HEK293 (cell line): ENCODE measurements around the gene RAPGEF5.

ENCODE experiments used
- CTCF ChIA-PET: fragments of 350-600 bp; formaldehyde crosslinking; extraction: SDS; loops from one replicate; lab custom pipeline; 2021; ENCODE audit warnings: antibody characterized with exemption; lab: Yijun Ruan, JAX
- POLR2A ChIA-PET: fragments of 300-600 bp; formaldehyde crosslinking; extraction: SDS; loops from one replicate; lab custom pipeline; 2020; ENCODE audit warnings: antibody characterized with exemption, inconsistent platforms; lab: Yijun Ruan, JAX
- H3K27ac ChIP-seq: fragments of 200-500 bp; sonication (Bioruptor generic); 2 replicates; pipeline ENCODE4 v1.5.1; 2014; ENCODE audit warnings: low read depth, low read length, control low read depth, inconsistent platforms; ENCODE audit errors: extremely low read depth
- H3K36me3 ChIP-seq, 2 experiments: fragments of 200-500 bp in 1 of 2; sonication (Bioruptor generic) in 1 of 2; 1 replicate in 1 of 2; 2 replicates in 1 of 2; pipeline ENCODE4 v1.5.1; 2014 to 2017; ENCODE audit warnings: inconsistent platforms in 2 of 2, low read length in 2 of 2; ENCODE audit not compliant: control insufficient read depth in 2 of 2, insufficient read depth in 1 of 2
- H3K4me1 ChIP-seq: fragments of 200-500 bp; sonication (Bioruptor generic); 2 replicates; pipeline ENCODE4 v1.5.1; 2014; ENCODE audit warnings: mild to moderate bottlenecking, low read length, inconsistent platforms; ENCODE audit not compliant: control insufficient read depth, insufficient read depth
- H3K4me3 ChIP-seq: 2 replicates; pipeline ENCODE4 v1.5.1; 2011; ENCODE audit warnings: low read depth, mild to moderate bottlenecking, control low read depth, low read length, moderate library complexity
- H3K9me3 ChIP-seq: fragments of 200-500 bp; sonication (Bioruptor generic); 2 replicates; pipeline ENCODE4 v1.5.1; 2014; ENCODE audit warnings: low read depth, low read length, inconsistent platforms; ENCODE audit not compliant: control insufficient read depth, insufficient read depth
- IKZF3 ChIP-seq: fragments of 450-650 bp; IDR thresholded peaks from 2 replicates; pipeline ENCODE4 v1.5.0; 2018; ENCODE audit warnings: missing biosample characterization, mild to moderate bottlenecking, missing genetic modification characterization, moderate library complexity
- MZF1 ChIP-seq: fragments of 450-650 bp; formaldehyde crosslinking; IDR thresholded peaks from 2 replicates; pipeline ENCODE4 v1.5.1; 2017; ENCODE audit warnings: missing biosample characterization, missing genetic modification characterization, borderline replicate concordance
- PBX3 ChIP-seq: sonication (generic); formaldehyde crosslinking; IDR thresholded peaks from 2 replicates; pipeline ENCODE4 v1.8.1; 2022; ENCODE audit warnings: mild to moderate bottlenecking, moderate library complexity, missing genetic modification reagents
- SALL2 ChIP-seq: fragments of 450-650 bp; formaldehyde crosslinking; IDR thresholded peaks from 2 replicates; pipeline ENCODE4 v1.5.0; 2017; ENCODE audit warnings: missing biosample characterization, mild to moderate bottlenecking, missing genetic modification characterization, borderline replicate concordance
- ZFHX2 ChIP-seq: fragments of 450-650 bp; formaldehyde crosslinking; conservative IDR thresholded peaks from 2 replicates; pipeline ENCODE4 v1.5.1; 2016; ENCODE audit warnings: missing biosample characterization, missing genetic modification characterization
- ZNF155 ChIP-seq: fragments of 450-650 bp; formaldehyde crosslinking; IDR thresholded peaks from 2 replicates; pipeline ENCODE4 v1.5.1; 2016; ENCODE audit warnings: missing biosample characterization, missing genetic modification characterization
- ZNF174 ChIP-seq: fragments of 450-650 bp; formaldehyde crosslinking; IDR thresholded peaks from 2 replicates; pipeline ENCODE4 v1.5.0; 2017; ENCODE audit warnings: missing biosample characterization, mild to moderate bottlenecking, missing genetic modification characterization
- ZNF211 ChIP-seq: fragments of 450-650 bp; formaldehyde crosslinking; IDR thresholded peaks from 2 replicates; pipeline ENCODE4 v1.5.1; 2016; ENCODE audit warnings: low read depth, missing biosample characterization, missing genetic modification characterization
- ZNF24 ChIP-seq: fragments of 450-650 bp; formaldehyde crosslinking; IDR thresholded peaks from 2 replicates; pipeline ENCODE4 v1.5.1; 2016; ENCODE audit warnings: missing biosample characterization, missing genetic modification characterization
- ZNF354C ChIP-seq: fragments of 450-650 bp; formaldehyde crosslinking; IDR thresholded peaks from 2 replicates; pipeline ENCODE4 v1.5.1; 2016; ENCODE audit warnings: missing biosample characterization, missing genetic modification characterization, low read depth, borderline replicate concordance
- ZNF37A ChIP-seq: fragments of 450-650 bp; IDR thresholded peaks from 2 replicates; pipeline ENCODE4 v1.5.1; 2018; ENCODE audit warnings: missing biosample characterization, missing genetic modification characterization
- ZNF391 ChIP-seq: fragments of 450-650 bp; formaldehyde crosslinking; IDR thresholded peaks from 2 replicates; pipeline ENCODE4 v1.5.1; 2016; ENCODE audit warnings: low read depth, missing biosample characterization, missing genetic modification characterization, borderline replicate concordance
- ZNF404 ChIP-seq: fragments of 450-650 bp; formaldehyde crosslinking; IDR thresholded peaks from 2 replicates; pipeline ENCODE4 v1.5.1; 2017; ENCODE audit warnings: missing biosample characterization, missing genetic modification characterization
- ZNF501 ChIP-seq: fragments of 450-650 bp; formaldehyde crosslinking; IDR thresholded peaks from 2 replicates; pipeline ENCODE4 v1.5.1; 2016; ENCODE audit warnings: missing biosample characterization, missing genetic modification characterization
- ZNF561 ChIP-seq: fragments of 450-650 bp; IDR thresholded peaks from 2 replicates; pipeline ENCODE4 v1.5.1; 2018; ENCODE audit warnings: missing biosample characterization, missing genetic modification characterization, borderline replicate concordance
- ZNF692 ChIP-seq: fragments of 450-650 bp; formaldehyde crosslinking; IDR thresholded peaks from 2 replicates; pipeline ENCODE4 v1.5.1; 2016; ENCODE audit warnings: missing biosample characterization, missing genetic modification characterization
- ZNF830 ChIP-seq: fragments of 450-650 bp; IDR thresholded peaks from 2 replicates; pipeline ENCODE4 v1.5.0; 2018; ENCODE audit warnings: missing biosample characterization, missing genetic modification characterization, low read depth, mild to moderate bottlenecking, moderate library complexity
- ZSCAN5A ChIP-seq: fragments of 450-650 bp; formaldehyde crosslinking; IDR thresholded peaks from 2 replicates; pipeline ENCODE4 v1.5.1; 2016; ENCODE audit warnings: missing biosample characterization, missing genetic modification characterization
- TF ChIP-seq, protein P1 (sequence below): fragments of 450-650 bp; formaldehyde crosslinking; IDR thresholded peaks from 2 replicates; pipeline ENCODE4 v1.5.1; 2016; ENCODE audit warnings: missing biosample characterization, missing genetic modification characterization
- TF ChIP-seq, protein P2 (sequence below): fragments of 450-650 bp; formaldehyde crosslinking; IDR thresholded peaks from 2 replicates; pipeline ENCODE4 v1.5.1; 2017; ENCODE audit warnings: missing biosample characterization, missing genetic modification characterization

The RAPGEF5 gene

DNA sequence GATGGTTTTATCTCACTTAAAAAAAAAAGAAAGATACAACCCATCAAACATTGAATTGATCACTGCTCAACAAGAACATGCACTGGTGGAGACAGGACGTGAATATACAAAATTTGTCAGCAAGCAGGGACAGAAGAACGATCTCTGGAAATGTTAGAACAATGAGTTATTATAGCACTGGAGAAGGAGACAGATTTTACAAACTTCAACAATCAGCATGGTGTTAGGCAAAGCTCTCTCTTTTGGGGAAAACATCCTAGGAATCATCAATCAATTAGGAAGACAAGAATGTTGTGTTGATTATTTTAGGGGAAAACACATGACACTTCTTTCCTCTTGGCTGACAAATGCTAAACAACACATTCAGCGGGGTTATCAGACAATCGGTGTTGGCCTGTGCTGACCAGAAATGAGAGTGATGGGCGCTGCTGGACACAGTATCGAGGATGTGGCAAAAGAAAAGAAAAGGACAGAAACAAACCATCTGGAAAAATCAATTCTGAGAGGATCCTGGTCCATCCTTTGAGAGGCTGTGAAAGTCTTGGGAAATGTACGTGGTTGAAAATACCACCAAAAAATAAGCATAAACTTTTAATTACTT, 103.9 kb downstream of the RAPGEF5 start:
- ChIA-PET POLR2A (no interaction called here), CTCF (no interaction called here)
- Histone ChIP-seq H3K4me1 (peaks cover 7% of the 10 kb centered on the region), H3K27ac (no peak overlapping the region), H3K4me3 (no peak overlapping the region), H3K36me3 (no peaks in the 10 kb centered on the region), H3K9me3 (no peaks in the 10 kb centered on the region)
- TF ChIP-seq, protein P1, sequence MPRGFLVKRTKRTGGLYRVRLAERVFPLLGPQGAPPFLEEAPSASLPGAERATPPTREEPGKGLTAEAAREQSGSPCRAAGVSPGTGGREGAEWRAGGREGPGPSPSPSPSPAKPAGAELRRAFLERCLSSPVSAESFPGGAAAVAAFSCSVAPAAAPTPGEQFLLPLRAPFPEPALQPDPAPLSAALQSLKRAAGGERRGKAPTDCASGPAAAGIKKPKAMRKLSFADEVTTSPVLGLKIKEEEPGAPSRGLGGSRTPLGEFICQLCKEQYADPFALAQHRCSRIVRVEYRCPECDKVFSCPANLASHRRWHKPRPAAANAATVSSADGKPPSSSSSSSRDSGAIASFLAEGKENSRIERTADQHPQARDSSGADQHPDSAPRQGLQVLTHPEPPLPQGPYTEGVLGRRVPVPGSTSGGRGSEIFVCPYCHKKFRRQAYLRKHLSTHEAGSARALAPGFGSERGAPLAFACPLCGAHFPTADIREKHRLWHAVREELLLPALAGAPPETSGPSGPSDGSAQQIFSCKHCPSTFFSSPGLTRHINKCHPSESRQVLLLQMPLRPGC (tag by site-specific recombination), result no peak
- TF ChIP-seq ZNF354C (no peak), PBX3 (CRISPR knock-in tag) (no peak), ZNF174 (tag by site-specific recombination) (no peak), ZSCAN5A (tag by site-specific recombination) (no peak), SALL2 (tag by site-specific recombination) (no peak), ZNF501 (no peak), ZNF391 (tag by site-specific recombination) (no peak)
- TF ChIP-seq, protein P2, sequence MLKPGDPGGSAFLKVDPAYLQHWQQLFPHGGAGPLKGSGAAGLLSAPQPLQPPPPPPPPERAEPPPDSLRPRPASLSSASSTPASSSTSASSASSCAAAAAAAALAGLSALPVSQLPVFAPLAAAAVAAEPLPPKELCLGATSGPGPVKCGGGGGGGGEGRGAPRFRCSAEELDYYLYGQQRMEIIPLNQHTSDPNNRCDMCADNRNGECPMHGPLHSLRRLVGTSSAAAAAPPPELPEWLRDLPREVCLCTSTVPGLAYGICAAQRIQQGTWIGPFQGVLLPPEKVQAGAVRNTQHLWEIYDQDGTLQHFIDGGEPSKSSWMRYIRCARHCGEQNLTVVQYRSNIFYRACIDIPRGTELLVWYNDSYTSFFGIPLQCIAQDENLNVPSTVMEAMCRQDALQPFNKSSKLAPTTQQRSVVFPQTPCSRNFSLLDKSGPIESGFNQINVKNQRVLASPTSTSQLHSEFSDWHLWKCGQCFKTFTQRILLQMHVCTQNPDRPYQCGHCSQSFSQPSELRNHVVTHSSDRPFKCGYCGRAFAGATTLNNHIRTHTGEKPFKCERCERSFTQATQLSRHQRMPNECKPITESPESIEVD, result no peak

GRCh38 chr7:22252016-22252415, 104.9 kb downstream of the RAPGEF5 start:
- TF ChIP-seq ZNF404 (tag by site-specific recombination) (no peak), MZF1 (tag by site-specific recombination) (no peak), ZNF830 (tag by site-specific recombination) (no peak), ZFHX2 (tag by site-specific recombination) (no peak)
- H3K4me1 ChIP-seq, result peaks cover 7% of the 10 kb centered on the region
- CTCF ChIA-PET, result interaction anchor here (0.6 to 0.7 kb wide), 3 partner anchors 43 to 203 kb away, joined by 3 to 4 read pairs (median 3); no protein-coding TSS in a partner anchor
- H3K4me3 ChIP-seq, result no peak overlapping the region
- no peaks in the 10 kb centered on the region for H3K36me3 ChIP-seq
- H3K27ac ChIP-seq, result no peak overlapping the region
- no peaks in the 10 kb centered on the region for H3K9me3 ChIP-seq
- POLR2A ChIA-PET, result interaction anchor here (0.5 kb wide), 1 partner anchor 199 kb away, joined by 5 read pairs; no protein-coding TSS in a partner anchor

GRCh38 chr7:22251281-22251680, 105.7 kb downstream of the RAPGEF5 start:
- Histone ChIP-seq H3K27ac (no peak overlapping the region), H3K4me3 (no peak overlapping the region), H3K4me1 (peaks cover 7% of the 10 kb centered on the region), H3K36me3 (no peaks in the 10 kb centered on the region), H3K9me3 (no peaks in the 10 kb centered on the region)
- POLR2A ChIA-PET, result no interaction called here
- CTCF ChIA-PET, result interaction anchor here (0.6 to 0.7 kb wide), 2 partner anchors 44 to 203 kb away, joined by 3 to 4 read pairs; no protein-coding TSS in a partner anchor
- no peak for TF ChIP-seq ZNF561 (tag by site-specific recombination)
- TF ChIP-seq ZNF211, result no peak
- no peak for TF ChIP-seq ZNF155 (tag by site-specific recombination)
- TF ChIP-seq ZNF692 (tag by site-specific recombination), result no peak
- TF ChIP-seq IKZF3 (tag by site-specific recombination), result no peak
- no peak for TF ChIP-seq ZNF24 (tag by site-specific recombination)
- no peak for TF ChIP-seq ZNF37A
